ENCODE results near the gene AGTR1.
"Not testable (repeated sequence)": the region's sequence is repeated elsewhere in the genome, so short reads cannot be mapped to it uniquely, and the experiment has no call there.

AGTR1 gene

DNA sequence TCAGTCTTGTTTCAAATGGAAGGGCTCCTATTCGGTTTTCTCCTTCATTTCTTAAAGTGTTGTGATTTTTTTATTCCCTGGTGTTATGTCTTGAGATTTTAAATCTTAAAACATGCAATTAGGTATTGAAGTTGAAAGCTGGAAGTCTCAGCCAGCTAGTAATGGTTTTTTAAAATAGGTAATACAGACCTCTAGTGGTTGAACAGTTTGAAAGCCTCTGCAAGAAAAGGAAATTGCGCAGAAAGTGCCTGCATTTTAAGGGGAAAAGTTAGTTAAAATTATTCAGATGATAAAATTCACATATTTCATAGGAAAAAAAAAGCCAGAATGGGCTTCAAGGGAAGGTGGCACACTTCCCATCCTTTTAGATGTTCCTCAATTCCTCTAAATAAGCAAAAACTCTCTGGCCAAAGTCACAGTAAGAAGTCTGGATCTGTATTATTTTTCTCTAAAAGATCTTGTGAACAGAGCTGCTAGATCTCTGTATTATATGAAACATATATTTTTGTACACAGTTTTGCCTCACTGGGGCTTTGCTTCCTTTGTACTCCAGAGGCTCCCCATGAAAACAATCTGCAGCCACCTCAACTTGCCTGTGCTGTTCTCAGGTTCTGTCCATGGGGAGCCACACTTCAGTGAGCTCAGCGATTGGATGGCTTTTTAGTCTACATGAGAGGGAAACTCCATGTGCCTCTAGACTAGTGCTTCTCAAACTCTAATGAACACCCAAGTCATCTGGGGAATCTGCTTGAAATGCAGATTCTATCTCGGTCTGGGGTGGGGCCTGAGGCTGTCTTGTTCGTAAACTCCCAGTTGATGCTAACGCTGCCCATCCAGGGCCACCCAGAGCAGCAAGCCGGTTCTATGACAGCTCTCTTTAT is 21.5 kb downstream of the AGTR1 start:
- no peak for DNase-seq (ENCODE audit: low read depth in 2 of 2)

DNA sequence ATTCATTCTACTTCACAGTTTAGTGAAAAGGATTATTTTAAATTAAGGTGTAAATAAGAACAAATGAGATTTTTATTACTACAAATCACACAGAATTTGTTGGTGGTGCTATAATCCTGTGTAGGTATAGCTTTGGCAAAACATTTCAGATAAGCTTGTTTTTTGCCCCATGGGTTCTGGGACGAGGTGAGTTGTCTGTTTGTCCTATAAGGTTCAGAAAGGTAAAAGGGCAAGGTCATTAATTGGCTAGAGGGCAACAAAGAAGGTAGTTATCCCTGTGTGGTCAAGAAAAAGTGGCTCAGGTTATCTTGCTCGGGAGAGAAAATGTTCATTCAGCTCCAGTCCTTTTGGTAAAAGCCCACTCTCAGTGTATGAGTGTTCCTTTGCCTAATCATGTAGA is 23.2 kb downstream of the AGTR1 start:
- no peak for DNase-seq (ENCODE audit: low read depth in 2 of 2)

DNA sequence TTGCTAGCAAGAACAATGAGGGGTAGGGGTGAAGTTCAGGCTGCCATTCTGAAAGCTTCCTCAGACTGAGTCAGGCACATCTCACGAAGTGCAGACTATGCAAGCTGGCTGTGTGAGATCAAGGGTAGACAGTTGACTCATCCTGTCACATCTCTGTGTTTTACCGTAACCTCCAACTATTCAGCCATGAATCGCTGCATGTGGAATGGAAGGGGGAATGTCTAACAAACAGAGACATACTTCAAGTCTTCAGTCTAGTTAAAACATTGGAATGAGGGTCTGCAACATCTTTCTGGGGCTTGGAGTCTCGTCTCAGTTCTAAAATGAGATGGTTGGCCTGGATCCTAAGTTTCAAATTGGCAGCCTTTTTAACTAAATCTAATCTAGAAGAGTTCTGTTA is 25.9 kb downstream of the AGTR1 start:
- DNase-seq (ENCODE audit: low read depth in 2 of 2), result no peak

DNA sequence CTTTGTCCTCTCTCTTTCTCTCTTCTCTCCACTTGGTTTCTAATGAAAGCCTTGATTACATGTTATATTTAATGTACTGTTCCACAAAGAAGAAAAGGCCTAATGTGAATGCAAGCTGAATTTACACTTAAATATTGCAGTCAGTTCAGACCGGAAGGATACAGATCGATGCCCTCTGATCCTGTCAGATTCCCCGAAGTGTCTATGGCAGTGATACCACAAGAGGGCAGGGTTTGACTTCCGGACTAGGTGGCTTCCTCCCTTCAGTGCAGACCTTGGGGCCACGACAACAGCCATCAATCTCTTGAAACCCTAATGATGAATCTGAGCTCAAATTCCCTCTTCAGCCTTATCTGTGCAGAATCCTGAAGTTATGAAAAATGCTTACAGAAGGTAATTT is 29.5 kb downstream of the AGTR1 start:
- DNase-seq (ENCODE audit: low read depth in 2 of 2), result no peak

DNA sequence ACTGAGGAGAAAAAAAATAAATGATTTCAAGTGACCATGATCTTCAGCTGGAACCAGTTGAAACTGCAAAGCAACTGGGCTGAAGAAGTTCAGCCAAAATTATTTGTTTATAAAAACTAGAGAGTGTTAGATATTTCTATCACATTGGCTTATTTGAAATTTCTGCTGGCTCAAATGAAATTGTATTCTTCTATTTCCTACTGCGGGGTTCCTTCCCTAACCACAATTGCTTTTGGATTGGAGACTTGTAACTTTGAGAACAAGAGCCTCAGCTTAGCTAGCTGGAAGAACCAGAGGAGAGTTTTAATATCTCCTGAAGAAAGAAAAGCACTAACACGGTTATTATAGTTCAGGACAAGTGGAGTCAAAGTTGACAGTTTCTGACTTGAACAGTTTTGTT is 31.1 kb downstream of the AGTR1 start:
- DNase-seq (ENCODE audit: low read depth in 2 of 2), result no peak

DNA sequence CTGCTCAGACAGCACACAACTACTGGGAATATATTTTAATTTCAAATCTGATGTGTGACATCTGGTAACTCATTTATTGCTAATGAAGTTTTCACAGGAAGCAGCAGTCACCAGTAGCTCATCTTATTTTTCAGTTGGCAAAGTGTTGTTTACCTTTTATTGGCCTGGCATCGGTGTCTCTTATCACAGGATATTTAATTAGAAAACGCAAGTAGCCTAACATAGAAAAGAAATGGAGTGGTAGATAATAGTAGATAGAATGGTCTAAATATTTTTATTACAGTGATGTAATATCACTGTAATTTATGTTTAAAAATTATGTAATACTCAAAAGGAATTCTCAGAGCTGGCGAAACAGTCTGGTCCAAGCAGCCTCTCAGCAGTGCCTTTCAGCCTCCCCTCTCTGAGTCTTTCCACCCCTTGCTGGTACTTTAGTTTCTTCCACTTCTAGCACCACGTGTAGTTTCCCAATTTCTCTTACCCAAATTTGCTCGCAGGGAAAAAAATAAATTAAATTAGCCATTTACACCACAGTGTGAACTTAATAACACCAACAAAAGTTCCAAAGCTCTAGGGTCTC is 31.9 kb downstream of the AGTR1 start:
- no peak for DNase-seq (ENCODE audit: low read depth in 2 of 2)

DNA sequence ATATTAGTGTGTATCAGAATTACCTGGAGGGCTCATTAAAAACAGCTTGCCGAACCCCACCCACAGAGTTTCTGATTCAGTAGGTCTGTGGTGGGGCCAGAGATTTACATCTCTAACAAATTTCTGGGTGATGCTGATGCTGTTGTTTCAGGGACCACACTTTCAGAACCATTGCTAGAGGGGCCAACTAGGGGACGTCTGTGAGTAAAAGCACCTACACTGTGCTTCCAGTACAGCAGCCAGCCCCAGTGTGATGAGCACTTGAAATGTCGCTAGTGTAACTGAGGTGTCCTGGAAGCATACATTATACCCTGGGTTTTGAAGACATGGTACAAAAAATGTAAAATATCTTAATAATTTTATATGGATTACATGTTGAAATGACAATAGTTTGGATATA is 33.0 kb downstream of the AGTR1 start:
- no peak for DNase-seq (ENCODE audit: low read depth in 2 of 2)

DNA sequence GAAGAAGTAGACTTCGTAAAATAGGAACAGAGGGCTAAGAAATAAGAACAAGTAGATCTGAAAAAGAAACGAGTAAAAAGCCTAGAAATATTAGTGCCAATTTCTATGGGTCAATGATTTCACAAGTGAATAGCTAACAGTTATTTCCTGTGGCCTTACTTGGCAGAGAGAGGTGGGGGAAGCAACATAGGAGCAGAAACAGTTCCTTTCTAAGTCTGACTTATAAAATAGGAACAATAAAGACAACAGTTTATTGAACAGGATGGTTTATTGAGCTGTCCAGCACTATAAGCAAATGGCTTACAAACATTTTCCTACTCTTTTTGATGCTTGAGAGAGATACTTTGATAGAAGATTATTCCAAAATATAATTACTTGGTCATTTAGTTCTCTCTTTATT is 37.9 kb downstream of the AGTR1 start:
- no peak for DNase-seq (ENCODE audit: low read depth in 2 of 2)

DNA sequence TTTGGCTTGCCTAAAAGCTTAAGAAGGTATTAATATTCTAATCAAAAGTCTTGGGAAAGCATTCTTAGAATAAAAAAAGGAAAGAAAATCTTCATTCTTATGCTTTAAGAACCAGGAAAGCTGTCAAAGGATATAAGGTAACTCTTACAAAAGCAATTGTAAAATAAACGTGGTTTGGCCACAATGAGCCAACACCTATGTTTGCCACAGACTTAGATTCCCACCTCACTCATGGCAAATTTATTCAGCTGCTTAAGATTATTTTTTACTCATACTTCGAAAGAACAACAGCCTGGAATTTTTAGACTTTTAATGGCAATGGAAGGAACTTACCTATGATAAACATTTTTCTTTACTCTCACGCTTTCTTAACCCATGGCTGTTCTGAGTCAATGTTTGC is 38.4 kb downstream of the AGTR1 start:
- no peak for DNase-seq (ENCODE audit: low read depth in 2 of 2)

DNA sequence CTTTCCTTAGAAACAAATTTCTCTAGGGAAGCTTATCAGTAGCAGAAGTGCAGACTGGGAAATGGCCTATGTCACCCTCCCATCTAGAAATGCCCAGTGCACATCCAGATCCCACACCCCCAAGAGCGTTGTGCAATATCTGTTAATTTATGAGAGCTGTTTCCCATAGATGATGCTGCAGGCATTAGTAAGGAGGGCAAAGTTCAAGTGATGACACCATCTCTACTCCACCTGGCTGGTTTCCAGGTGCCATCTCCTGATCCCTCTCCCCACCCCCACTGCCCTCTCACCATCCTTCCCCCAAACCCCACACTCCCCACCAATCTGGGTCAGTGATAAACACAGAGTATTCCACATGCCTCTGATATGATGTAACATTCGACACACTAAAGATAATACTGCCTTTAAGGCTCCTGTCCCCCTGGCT is 39.4 kb downstream of the AGTR1 start:
- no peak for DNase-seq (ENCODE audit: low read depth in 2 of 2)

DNA sequence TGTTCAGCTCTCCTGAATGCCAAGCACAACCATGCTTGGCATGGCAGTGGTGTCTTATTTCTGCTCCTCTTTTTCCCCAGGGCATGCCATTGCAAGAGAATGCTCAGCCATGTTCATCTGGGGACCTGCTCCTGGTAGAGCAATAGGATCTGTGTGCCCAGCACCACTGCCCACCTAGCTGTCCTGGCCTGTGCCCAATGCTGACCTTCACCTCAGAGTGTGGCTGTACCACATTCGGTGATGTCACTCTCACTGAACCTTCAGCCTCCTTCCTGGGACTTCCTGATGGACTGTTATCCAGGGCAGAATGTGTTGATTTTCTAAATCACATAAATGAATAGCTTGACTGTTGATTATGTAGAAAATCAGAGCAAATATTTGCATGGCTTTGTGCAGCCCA is 42.0 kb downstream of the AGTR1 start:
- DNase-seq (ENCODE audit: low read depth in 2 of 2), result no peak

DNA sequence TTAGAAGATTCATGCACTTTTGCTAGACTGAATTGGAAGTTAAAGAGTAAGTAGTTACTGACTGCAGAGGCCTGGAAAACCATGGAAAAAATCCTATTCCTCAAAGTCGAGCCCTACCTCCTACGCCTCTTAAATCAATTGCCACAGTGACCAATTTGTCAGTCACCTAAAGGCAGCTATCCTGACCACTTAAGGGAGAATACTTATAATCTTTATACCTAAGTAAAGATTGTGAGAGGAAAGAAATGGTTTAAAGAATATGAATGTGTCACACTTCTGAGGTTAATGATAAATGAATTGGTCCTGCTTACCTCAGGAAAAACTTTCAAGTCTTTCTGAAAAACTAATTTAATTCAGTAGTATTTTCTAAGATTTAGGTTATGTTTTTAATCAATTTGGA is 42.6 kb downstream of the AGTR1 start:
- DNase-seq (ENCODE audit: low read depth in 2 of 2), result no peak

DNA sequence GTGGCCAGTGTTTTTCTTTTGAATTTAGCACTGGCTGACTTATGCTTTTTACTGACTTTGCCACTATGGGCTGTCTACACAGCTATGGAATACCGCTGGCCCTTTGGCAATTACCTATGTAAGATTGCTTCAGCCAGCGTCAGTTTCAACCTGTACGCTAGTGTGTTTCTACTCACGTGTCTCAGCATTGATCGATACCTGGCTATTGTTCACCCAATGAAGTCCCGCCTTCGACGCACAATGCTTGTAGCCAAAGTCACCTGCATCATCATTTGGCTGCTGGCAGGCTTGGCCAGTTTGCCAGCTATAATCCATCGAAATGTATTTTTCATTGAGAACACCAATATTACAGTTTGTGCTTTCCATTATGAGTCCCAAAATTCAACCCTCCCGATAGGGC is 43.5 kb downstream of the AGTR1 start:
- no peak for DNase-seq (ENCODE audit: low read depth in 2 of 2)

DNA sequence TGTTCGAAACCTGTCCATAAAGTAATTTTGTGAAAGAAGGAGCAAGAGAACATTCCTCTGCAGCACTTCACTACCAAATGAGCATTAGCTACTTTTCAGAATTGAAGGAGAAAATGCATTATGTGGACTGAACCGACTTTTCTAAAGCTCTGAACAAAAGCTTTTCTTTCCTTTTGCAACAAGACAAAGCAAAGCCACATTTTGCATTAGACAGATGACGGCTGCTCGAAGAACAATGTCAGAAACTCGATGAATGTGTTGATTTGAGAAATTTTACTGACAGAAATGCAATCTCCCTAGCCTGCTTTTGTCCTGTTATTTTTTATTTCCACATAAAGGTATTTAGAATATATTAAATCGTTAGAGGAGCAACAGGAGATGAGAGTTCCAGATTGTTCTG is 44.4 kb downstream of the AGTR1 start:
- DNase-seq (ENCODE audit: low read depth in 2 of 2), result no peak

DNA sequence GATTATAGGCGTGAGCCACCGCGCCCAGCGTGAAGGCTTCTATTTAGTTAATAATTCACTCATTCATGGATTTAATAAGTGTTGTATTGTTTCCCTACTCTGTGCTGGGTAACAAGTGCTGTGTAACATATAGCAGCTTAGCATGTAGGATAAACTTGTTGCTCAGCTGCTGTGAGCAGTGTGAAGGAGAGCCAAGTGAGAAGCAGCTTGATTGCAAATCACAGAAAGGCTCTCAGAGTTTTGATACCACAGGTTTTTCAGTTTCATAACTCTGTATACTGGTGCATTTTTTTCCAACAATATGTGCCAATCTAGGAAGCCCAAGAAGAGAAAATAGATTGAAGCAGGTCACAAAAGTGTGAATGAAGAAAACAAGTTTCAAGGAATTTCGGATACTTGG is 48.4 kb downstream of the AGTR1 start:
- DNase-seq (ENCODE audit: low read depth in 2 of 2), result no peak

DNA sequence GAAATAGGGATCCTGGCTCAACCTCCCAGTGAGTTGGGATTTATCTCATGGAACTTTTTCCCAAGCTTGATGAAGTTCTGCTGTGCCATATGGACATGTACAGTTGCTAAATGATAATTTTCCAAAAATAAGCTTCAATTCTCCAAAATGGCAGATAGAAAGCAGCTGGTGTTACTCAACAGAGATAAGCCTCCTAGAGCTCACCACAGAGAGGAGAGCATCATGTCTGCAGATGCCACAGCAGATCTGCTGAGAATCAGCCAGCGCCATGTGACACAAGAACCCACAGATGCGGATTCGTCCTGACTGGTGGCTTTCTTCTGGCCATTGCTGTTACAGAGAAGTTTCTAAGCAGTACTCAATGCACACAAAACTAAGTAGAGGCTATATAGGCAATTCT is 50.6 kb downstream of the AGTR1 start:
- DNase-seq (ENCODE audit: low read depth in 2 of 2), result no peak

DNA sequence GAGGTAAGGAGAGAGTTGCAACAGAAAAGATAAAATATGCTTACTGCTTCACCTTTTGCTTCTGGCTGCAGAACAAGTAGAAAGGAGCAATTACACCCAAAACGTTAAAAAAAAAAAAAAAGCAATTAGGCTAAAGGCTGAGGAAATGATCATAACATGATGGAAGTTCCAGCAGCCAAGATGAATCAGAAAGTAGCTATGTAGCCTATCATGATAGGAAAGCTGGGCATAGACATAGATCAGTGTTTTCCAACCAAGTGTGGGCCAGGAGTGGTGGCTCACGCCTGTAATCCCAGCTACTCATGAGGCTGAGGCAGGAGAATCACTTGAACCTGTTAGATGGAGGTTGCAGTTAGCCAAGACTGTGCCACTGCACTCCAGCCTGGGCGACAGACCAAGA is 52.6 kb downstream of the AGTR1 start:
- DNase-seq (ENCODE audit: low read depth in 2 of 2), result no peak

DNA sequence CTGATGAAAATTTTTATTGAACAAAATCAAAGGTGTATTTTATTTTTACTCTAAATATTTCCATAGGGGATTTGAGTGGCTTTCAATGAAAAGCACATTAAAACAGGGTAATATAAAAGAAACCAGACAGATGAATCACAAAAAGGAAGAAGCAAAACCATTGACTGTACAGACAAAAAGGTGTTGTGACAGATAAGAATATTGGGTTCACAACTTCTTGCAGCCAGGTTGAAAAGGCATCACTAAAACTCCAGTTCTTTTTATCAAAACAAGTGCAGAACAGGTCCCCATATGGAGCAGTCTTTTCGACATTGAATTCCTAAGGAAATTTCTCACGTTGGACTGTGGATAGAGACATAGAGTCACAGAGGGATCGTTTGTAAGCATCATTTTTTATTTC is 53.8 kb downstream of the AGTR1 start:
- no peak for DNase-seq (ENCODE audit: low read depth in 2 of 2)

DNA sequence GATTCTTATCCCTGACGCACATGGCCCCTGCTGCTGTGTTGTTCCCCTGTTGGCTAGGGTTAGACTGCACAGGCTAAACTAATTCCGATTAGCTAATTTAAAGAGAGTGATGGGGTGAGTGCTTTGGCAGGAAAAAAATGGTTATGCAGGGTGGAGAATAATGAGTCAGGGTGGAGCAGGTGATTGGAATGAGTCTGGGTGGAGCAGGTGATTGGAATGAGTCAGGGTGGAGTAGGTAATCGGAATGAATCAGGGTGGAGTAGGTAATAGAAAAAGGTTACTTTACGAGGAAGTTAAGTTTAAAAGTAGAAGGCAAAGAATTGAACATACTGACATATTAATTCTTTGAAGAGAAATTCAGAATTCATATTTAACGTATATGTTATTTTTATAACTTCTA is 55.7 kb downstream of the AGTR1 start:
- not testable (repeated sequence) for DNase-seq (ENCODE audit: low read depth in 2 of 2)

DNA sequence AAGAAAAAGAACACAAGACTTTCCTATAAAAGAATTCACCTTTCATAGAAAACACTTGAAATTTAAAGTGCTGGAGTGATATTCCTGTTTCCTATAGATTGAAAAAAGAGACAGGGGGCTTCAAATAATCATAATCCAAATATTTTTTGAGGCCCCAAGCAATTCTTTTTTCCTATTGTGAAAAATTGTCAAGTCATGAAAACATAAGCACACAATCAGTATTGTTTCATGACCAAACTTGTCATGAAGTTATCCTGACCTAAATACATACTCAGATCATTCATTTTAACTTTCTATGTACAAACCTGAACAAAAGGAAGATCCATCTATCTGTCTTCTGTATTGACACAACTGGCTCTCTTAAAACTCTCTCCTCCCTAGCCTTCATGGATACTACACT is 57.9 kb downstream of the AGTR1 start:
- DNase-seq (ENCODE audit: low read depth in 2 of 2), result no peak

DNA sequence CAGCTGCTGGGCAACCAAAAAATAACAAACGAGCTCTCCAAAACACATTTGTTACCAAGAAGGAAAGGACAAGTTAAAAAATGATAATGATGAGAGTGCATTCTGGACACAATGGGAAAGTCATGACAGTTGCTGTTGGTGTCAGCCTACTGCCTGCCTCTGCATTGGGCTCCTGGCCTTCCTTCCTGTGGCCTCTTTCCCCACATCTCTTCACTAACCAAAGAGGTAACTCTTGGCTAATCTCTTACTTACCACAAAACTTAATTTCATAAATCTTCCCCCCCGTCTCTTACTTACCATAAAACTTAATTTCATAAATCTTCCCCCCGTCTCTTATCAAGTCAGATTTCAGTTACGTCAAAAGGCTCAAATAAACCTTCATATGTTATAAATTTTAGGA is 58.6 kb downstream of the AGTR1 start:
- no peak for DNase-seq (ENCODE audit: low read depth in 2 of 2)

DNA sequence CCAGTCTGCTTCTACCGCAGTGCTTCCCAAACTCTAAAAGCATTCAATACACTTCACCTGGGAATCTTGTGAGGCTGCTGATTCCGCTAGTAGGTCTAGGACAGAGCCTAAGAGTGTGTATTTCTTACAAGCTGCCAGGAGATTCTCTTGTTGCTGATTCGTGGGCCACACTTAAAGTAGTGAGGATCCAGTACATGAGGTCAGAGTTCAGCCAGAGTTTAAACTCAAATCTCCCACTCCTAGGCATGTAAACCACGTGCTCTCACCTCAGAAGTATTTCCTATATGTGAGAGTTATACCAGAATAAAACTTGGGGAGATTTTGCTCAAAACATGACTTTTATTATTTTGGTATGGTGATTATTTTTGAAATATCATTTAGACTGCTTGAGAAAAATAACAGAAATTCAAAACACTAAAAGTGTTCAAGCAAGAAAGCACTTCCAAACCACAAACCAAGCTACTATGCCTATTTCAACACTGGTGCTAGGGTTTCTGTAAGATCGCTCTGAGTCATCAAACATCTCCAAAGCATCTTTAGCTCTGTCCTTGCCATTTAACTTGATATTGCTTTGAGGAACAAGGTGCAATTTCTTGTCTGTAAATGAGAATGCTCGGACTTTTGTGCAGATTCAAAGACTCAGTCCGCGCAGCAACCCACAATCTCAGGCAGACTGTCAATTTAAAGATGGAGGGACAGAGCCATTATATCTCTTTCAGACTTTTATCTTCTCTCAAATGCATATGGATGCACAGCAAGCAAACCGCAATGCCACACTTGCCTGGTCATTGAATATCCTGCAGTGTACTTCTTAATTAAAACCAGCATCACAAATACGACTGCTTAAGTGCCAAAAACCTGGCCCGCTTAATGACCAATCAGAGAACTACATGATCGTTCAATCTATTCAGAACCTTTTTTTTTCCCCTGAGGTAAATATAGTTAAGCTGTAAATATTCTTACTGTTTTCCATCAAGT is 59.8 kb downstream of the AGTR1 start:
- DNase-seq (ENCODE audit: low read depth in 2 of 2), result no peak

All from stimulated activated CD8-positive, alpha-beta memory T cell treated with anti-CD3 and anti-CD28 coated beads, Interleukin-2, amount 100 ng/mL, for 48 hours (primary cell).